ENCODE results near the gene F13B.
"Not testable (repeated sequence)": the region's sequence is repeated elsewhere in the genome, so short reads cannot be mapped to it uniquely, and the experiment has no call there.

The F13B gene

DNA sequence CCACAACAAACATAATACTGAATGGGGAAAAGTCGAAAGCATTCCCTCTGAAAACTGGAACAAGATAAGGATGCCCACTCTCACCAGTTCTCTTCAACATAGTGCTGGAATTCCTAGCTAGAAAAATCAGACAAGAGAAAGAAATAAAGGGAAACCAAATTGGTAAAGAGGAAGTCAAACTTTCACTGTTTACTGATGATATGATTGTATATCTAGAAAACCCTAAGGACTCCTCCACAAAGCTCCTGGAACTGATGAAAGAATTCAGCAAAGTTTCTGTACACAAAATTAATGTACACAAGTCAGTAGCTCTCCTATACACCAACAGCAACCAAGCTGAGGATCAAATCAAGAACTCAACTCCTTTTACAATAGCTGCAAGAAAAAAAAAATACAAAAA, 6.9 kb upstream of the F13B start:
- DNase-seq (ENCODE audit: low spot score in 2 of 2) = no peak
- H3K4me3 Mint-ChIP-seq = no peak overlapping the region
- H3K36me3 Mint-ChIP-seq = no peaks in the 10 kb centered on the region
- no peaks in the 10 kb centered on the region for H3K4me1 Mint-ChIP-seq
- no peak for ATAC-seq
- H3K9me3 Mint-ChIP-seq = no peaks in the 10 kb centered on the region
- H3K27ac Mint-ChIP-seq = no peak overlapping the region

DNA sequence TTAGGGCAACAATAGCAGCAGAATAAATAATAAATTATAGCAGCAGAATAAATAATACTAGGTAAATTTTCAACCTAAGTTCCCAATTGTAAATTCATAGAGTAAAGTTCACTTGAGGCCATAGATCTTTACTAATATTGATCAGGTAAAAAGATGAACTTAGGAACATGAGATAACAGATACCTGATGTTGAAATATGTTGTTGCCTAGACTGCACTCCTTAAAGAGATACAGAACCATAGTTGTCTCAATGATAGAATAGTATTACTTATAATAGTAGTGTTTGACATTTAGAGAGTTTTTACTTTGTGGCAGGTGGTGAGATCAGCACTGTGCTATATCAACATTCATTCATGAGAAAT, 378 bp upstream of the F13B start:
- Mint-ChIP-seq H3K36me3 (no peaks in the 10 kb centered on the region), H3K27ac (no peak overlapping the region), H3K4me3 (no peak overlapping the region), H3K9me3 (no peaks in the 10 kb centered on the region), H3K4me1 (no peaks in the 10 kb centered on the region)
- no peak for ATAC-seq
- DNase-seq (ENCODE audit: low spot score in 2 of 2) = no peak

DNA sequence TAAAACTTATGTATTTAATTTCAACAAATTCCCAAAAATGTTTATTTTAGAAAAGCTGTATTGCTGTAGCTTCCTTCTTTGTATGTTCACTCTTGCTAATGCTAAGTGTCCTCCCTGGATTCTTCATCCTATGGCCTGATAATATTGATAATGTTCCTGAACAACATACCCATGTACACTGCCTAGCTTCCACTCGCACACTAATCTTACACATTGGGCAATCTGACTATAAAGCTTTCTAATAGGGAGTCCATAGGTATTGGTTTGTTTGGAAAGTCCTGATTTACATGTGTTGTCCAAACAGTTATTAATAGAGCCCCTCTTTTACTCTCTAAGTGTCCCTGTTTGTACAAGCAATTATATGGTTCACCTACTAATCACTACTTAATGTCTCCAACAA, 783 bp downstream of the F13B start:
- no peaks in the 10 kb centered on the region for H3K4me1 Mint-ChIP-seq
- H3K36me3 Mint-ChIP-seq = no peaks in the 10 kb centered on the region
- no peak overlapping the region for H3K4me3 Mint-ChIP-seq
- ATAC-seq = no peak
- no peaks in the 10 kb centered on the region for H3K9me3 Mint-ChIP-seq
- no peak overlapping the region for H3K27ac Mint-ChIP-seq
- no peak for DNase-seq (ENCODE audit: low spot score in 2 of 2)

DNA sequence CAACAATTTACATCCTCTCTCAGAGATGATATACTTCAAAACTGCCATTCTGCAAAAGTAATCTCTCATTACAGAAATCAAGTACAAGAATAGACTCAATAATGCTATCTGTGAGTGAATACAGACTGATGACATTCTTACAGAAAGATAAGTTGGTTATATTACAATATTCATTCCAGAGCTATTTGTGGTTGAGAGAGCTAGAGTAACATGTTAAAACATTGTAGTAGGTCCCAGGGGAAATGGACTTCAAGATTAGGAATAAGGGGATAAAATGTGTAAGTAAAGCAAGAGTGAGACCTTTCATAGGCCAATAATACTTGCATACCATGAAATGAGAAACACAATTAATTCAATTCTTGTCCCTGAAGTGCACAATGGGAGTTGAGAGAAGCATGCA, 1.5 kb downstream of the F13B start:
- Mint-ChIP-seq H3K4me3 (no peak overlapping the region), H3K36me3 (no peaks in the 10 kb centered on the region), H3K9me3 (no peaks in the 10 kb centered on the region), H3K27ac (no peak overlapping the region), H3K4me1 (no peaks in the 10 kb centered on the region)
- ATAC-seq = no peak
- DNase-seq (ENCODE audit: low spot score in 2 of 2) = no peak

DNA sequence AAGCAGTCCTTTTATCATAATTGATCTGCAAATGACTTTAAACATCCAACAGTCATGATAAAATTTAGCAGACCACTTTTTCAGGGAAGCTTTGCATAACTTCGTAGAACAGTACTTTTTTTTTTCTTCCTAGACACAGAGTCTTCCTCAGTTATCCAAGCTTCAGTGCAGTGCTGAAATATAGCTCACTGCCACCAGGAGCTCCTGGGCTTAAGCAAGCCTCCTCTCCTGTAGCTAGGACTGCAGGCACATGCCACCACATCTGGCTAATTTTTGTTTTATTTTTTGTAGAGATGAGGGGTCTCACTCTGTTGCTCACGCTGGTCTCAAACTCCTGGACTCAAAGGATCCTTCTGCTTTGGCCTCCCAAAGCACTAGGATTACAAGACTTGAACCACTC, 3.8 kb downstream of the F13B start:
- no peak for ATAC-seq
- H3K36me3 Mint-ChIP-seq = no peaks in the 10 kb centered on the region
- no peak overlapping the region for H3K27ac Mint-ChIP-seq
- H3K4me3 Mint-ChIP-seq = no peak overlapping the region
- H3K4me1 Mint-ChIP-seq = no peaks in the 10 kb centered on the region
- no peaks in the 10 kb centered on the region for H3K9me3 Mint-ChIP-seq
- no peak for DNase-seq (ENCODE audit: low spot score in 2 of 2)

DNA sequence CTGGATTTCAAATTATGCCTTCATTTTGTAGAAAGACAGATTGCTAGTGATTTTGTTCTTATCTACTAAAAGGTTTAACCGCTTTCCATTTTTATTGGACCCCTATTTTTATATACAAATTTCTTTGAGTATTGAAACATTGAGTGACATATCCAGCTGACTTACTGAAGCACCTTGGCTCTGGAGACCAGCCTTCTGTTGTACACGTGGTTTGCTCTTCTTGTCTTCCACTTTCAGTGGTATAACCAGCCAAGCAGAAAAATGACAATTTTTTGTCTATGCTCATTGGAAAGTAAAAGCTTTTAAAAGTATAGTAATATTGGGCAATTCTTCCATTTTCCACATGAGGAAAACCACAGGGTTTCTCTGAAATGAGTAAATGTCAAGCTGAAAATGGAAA, 4.4 kb downstream of the F13B start:
- Mint-ChIP-seq H3K9me3 (no peaks in the 10 kb centered on the region), H3K4me3 (no peak overlapping the region), H3K27ac (no peak overlapping the region), H3K36me3 (no peaks in the 10 kb centered on the region), H3K4me1 (no peaks in the 10 kb centered on the region)
- DNase-seq (ENCODE audit: low spot score in 2 of 2) = no peak
- ATAC-seq = no peak

DNA sequence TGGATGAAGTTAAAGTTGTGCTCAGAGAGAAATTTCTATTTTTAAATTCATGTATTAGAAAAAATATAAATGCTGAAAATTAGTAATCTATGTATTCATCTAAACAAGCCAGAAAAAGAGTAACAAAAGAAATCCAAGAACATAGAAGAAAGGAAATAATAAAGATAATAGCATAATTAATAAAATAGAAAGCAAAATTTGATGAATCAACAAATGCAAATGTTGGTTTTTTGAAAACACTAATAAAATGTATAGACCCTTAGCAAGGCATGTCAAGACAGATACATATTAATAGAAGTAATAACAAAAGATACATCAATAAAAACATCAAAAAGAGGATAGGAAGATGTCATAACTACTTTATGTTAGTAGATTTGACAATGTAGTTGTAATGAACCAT, 18.0 kb downstream of the F13B start:
- ATAC-seq (no peak), DNase-seq (ENCODE audit: low spot score in 2 of 2) (no peak)
- Mint-ChIP-seq H3K4me1 (no peaks in the 10 kb centered on the region), H3K36me3 (no peaks in the 10 kb centered on the region), H3K4me3 (no peak overlapping the region), H3K27ac (no peak overlapping the region), H3K9me3 (no peaks in the 10 kb centered on the region)

DNA sequence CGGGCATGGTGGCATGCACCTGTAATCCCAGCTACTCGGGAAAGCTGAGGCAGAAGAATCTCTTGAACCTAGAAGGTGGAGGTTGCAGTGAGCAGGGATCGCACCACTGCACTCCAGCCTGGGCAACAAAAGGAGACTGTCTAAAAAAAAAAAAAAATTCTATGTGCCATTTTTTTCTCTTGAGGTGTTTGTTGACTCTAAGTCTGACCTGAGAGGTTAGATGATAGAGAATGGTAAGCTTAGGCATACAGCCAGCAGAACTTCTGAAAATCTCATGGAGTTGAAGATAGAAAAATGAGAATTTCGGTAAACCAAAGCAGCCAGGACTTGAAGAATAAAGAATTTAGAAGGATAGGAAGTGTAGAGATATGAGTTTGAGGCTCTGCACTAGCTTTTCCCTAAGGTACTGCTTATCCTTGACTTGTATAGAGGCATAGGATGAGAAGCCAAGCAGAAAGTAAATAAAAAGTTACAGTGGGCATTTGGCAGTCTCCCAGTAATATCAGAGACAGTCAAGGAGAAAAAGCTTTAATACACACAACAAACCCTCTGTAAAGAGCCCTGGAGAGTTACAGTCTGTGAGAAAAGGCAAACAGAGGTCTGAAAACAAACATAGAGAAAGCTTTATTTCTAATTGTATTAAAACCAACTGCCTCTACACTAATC, 24.3 kb downstream of the F13B start:
- Mint-ChIP-seq H3K9me3 (no peaks in the 10 kb centered on the region), H3K36me3 (no peaks in the 10 kb centered on the region), H3K27ac (no peak overlapping the region), H3K4me1 (no peaks in the 10 kb centered on the region), H3K4me3 (no peak overlapping the region)
- DNase-seq (ENCODE audit: low spot score in 2 of 2) (no peak), ATAC-seq (no peak)

DNA sequence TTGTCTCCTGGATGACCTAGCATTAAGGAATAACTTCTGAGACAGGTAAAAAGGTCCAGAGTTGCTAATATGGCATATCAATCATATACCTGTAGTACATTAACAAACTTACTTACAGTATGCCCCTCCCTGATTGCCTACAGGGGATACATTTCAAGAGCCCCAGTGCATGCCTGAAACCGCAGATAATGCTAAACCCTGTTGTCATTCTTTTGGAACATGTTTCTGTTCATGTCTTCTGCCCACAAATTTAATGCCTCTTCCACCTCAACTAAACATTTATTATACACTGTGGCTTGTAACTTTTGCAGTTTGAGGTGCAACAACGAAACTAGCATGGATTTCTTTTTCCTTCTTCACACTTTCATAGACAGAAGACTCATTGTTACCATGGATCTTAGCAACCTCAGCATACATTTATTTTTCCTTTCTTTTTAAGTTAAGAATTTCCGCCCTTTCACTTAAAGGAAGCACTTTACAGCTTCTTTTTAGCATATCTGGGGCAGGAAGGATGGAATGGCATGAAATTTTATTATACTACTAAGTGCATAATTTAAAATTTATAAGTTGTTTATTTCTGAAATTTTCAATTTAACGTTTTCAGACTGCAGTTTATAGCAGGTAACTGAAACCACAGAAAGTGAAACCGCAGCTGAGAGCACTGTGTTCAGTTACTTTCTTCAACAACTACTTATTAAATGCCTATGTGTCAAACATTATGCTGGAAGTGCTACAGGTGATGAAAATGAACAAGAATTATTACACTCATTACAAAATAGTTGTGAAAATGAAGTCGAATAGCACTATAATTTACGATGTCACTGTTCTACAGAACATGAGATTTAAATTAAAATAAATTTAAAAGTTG, 25.3 kb downstream of the F13B start:
- H3K36me3 Mint-ChIP-seq = no peaks in the 10 kb centered on the region
- no peak overlapping the region for H3K27ac Mint-ChIP-seq
- no peak overlapping the region for H3K4me3 Mint-ChIP-seq
- no peaks in the 10 kb centered on the region for H3K4me1 Mint-ChIP-seq
- no peak for ATAC-seq
- no peak for DNase-seq (ENCODE audit: low spot score in 2 of 2)
- H3K9me3 Mint-ChIP-seq = no peaks in the 10 kb centered on the region

DNA sequence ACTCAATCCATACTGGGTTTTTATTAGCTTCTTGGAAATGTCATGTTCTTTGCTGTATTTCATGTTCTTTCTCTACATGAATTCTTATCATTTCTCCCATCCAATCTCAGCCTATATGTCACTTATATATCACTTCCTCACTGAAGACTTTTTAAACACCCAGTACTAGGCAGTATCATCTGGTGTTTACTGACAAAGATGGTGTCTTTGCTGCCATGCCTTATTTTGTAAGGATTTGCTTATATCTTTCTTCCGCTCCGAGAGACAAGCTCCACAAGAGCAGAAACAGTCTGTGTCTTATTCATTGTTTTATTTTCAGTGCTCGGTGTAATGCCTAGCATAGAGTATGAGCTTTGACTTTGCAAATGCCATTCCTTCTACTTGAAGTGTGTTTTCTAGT, 30.2 kb downstream of the F13B start:
- no peak for ATAC-seq
- no peaks in the 10 kb centered on the region for H3K4me1 Mint-ChIP-seq
- no peak overlapping the region for H3K27ac Mint-ChIP-seq
- no peak for DNase-seq (ENCODE audit: low spot score in 2 of 2)
- H3K4me3 Mint-ChIP-seq = no peak overlapping the region
- H3K36me3 Mint-ChIP-seq = no peaks in the 10 kb centered on the region
- no peaks in the 10 kb centered on the region for H3K9me3 Mint-ChIP-seq

DNA sequence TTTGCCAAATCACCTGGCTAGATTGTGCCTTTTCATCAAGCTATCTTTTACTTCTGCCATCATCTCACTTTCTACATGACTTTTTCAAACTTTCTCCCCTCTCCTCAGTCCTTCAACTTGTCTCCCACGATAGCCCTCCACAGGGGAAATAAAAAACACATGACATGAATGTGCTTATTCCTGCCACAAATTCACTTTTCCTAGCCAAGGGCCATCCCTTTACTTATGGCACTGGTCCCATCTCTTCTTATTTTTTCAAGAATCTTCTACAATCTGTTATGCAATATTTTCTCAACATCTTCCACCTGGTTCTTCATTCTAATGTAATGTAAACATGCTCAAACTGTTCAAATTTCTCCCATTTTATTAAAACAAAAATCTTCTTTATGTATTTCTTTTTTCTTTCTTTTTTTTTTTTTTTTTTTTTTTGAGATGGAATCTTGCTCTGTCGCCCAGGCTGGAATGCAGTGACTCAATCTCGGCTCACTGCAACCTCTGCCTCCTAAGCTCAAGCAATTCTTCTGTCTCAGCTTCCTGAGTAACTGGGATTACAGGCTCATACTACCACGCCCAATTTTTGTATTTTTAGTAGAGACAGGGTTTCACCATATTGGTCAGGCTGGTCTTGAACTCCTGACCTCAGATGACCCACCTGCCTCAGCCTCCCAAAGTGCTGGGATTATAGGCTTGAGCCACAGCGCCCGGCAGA, 32.3 kb downstream of the F13B start:
- ATAC-seq = not testable (repeated sequence)

DNA sequence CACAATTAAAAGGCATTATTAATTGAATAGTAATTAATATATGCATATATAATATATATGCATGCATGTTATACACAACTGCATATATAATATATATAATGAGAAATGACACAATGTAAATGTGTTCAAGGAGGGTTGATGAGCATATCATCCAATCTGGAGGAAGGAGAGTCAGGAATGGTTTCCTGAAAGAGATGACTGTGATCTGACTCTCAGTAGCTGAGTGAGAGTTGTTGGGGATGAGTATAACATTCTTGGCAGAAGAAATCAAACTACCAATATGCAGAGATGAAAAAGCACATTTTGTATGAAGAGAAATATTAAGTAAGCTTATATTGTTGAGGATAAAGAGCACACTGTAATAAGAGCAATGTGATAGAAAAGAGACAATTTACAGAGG, 37.3 kb downstream of the F13B start:
- Mint-ChIP-seq H3K27ac (no peak overlapping the region), H3K4me1 (no peaks in the 10 kb centered on the region), H3K36me3 (no peaks in the 10 kb centered on the region), H3K4me3 (no peak overlapping the region), H3K9me3 (no peaks in the 10 kb centered on the region)
- no peak for ATAC-seq
- DNase-seq (ENCODE audit: low spot score in 2 of 2) = no peak

More for the DNA sequence above, 32.3 kb downstream of the F13B start:
- H3K4me3 Mint-ChIP-seq; H3K27ac Mint-ChIP-seq; H3K4me1 Mint-ChIP-seq; H3K36me3 Mint-ChIP-seq; DNase-seq (ENCODE audit: low spot score in 2 of 2); H3K9me3 Mint-ChIP-seq: not testable (repeated sequence)

DNA sequence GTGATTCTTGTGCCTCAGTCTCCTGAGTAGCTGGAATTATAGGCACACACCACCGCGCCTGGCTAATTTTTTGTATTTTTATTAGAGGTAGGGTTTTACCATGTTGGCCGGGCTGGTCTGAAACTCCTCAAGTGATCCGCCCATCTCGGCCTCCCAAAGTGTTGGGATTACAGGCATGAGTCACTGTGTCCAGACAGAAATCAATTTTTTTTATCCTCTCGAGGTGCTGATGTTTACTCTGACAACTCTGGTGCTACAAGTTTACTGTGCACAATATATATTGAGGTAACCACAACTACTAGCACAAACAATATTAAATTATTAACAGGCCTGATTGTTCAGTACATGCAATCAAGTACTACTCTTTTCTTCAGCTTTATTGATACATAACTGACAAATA, 39.7 kb downstream of the F13B start:
- ATAC-seq = no peak
- Mint-ChIP-seq H3K36me3 (no peaks in the 10 kb centered on the region), H3K9me3 (no peaks in the 10 kb centered on the region), H3K4me1 (no peaks in the 10 kb centered on the region), H3K27ac (no peak overlapping the region), H3K4me3 (no peak overlapping the region)
- no peak for DNase-seq (ENCODE audit: low spot score in 2 of 2)

DNA sequence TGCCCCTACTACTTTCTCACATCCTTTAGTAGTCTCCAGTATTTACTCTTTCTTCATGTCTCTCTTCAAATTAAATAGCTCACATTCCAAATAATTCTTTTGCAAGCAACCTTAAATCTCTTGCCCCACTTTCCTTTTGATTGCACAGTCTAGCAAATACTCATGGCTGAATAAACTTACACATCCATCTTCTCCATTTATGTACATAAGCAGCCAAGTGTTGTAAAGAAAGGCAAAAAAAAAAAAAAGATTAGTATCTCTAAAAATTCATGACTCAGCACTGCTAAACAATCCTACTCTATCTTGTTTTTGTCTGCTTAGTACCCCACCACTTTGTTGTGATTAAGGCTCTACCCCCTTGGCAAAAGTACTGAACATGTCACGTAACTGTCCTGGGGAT, 42.6 kb downstream of the F13B start:
- H3K36me3 Mint-ChIP-seq = no peaks in the 10 kb centered on the region
- no peak for ATAC-seq
- H3K4me1 Mint-ChIP-seq = no peaks in the 10 kb centered on the region
- H3K9me3 Mint-ChIP-seq = no peaks in the 10 kb centered on the region
- no peak overlapping the region for H3K27ac Mint-ChIP-seq
- DNase-seq (ENCODE audit: low spot score in 2 of 2) = no peak
- H3K4me3 Mint-ChIP-seq = no peak overlapping the region

DNA sequence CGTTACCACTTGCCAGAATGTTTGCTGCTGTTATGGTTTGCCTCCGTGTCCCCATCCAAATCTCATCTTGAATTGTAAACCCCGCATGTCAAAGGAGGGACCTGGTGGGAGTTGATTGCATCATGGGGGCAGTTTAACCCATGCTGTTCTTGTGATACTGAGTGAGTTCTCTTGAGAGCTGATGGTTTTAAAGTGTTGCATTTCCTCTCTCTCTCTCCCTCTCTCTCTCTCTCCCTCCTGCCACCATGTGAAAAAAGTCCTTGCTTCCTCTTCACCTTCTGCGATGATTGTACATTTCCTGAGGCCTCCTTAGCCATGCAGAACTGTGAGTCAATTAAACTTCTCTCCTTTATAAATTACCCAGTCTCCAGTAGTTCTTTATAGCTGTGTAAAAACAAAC, 45.3 kb downstream of the F13B start:
- no peak overlapping the region for H3K4me3 Mint-ChIP-seq
- H3K9me3 Mint-ChIP-seq = no peaks in the 10 kb centered on the region
- no peak overlapping the region for H3K27ac Mint-ChIP-seq
- H3K36me3 Mint-ChIP-seq = no peaks in the 10 kb centered on the region
- no peaks in the 10 kb centered on the region for H3K4me1 Mint-ChIP-seq
- DNase-seq (ENCODE audit: low spot score in 2 of 2) (no peak), ATAC-seq (no peak)

DNA sequence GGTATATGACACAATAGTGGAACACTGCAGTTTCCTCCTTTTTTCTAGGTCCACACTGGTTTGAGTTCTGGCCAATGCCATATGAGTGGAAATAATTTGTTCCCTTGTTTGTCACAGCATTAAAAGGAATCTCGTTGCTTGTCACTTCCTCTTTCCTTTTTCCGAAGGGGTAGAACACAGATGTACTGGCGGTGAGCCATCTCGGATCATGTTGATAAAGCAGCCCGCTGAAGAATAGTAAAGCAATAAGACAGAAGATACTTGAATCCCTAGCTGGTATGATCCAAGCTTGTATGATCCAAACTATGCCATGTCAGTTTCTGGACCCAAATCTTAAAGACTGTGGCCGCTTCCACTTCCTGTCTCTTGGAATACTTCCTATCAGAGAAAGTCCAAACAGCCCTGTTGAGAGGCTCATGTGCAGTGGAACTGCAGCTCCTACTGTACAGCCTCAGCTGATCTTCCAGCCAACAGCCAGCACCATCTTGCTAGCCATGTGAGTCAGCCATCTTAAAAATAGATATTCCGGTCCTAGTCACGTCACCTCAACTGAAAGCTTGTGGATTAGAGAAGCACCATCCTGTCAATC, 49.4 kb downstream of the F13B start:
- no peak overlapping the region for H3K27ac Mint-ChIP-seq
- no peak for DNase-seq (ENCODE audit: low spot score in 2 of 2)
- no peak for ATAC-seq
- no peaks in the 10 kb centered on the region for H3K36me3 Mint-ChIP-seq
- H3K9me3 Mint-ChIP-seq = no peaks in the 10 kb centered on the region
- H3K4me3 Mint-ChIP-seq = no peak overlapping the region
- no peaks in the 10 kb centered on the region for H3K4me1 Mint-ChIP-seq

Data from stimulated activated effector memory CD8-positive, alpha-beta T cell treated with anti-CD3 and anti-CD28 coated beads, Interleukin-12 subunit alpha, Interleukin-12 subunit beta, amount 100 ng/mL, for 72 hours (primary cell).